HepG2 (cell line): Measurements from ENCODE around the gene GK. TPM values are rescaled to one million over a fixed set of nuclear protein-coding genes. Genes with fewer than 3 reads are reported as not detected.
A peak's percentile ranks its signal among the peaks of the same experiment; 100 is the strongest.

Source experiments
- AGO2 ChIP-seq: fragments of 200-400 bp; formaldehyde crosslinking; optimal IDR thresholded peaks from 2 replicates; pipeline ENCODE3; 2017; ENCODE audit warnings: mild to moderate bottlenecking, low read depth, low read length, moderate library complexity
- BCL3 ChIP-seq: sonication (generic); formaldehyde crosslinking; IDR thresholded peaks from 2 replicates; pipeline ENCODE4 v1.5.1; 2020; ENCODE audit warnings: mild to moderate bottlenecking, missing genetic modification reagents, moderate library complexity
- CREM ChIP-seq, 2 experiments: sonication (generic) in 1 of 2; formaldehyde crosslinking in 1 of 2; IDR thresholded peaks; 2 replicates each; pipeline versions ENCODE4 v1.4.0 to v1.6.1; 2016 to 2020; ENCODE audit warnings: antibody characterized with exemption in 1 of 2, mild to moderate bottlenecking in 1 of 2, missing genetic modification reagents in 1 of 2
- E2F2 ChIP-seq: sonication (generic); formaldehyde crosslinking; IDR thresholded peaks from 2 replicates; pipeline ENCODE4 v1.4.0; 2020; ENCODE audit warnings: missing genetic modification reagents, borderline replicate concordance
- FOSL2 ChIP-seq: sonication (generic); formaldehyde crosslinking; IDR thresholded peaks from 2 replicates; pipeline ENCODE4 v1.4.0; 2020; ENCODE audit warnings: missing genetic modification reagents
- FOXK1 ChIP-seq: sonication (generic); formaldehyde crosslinking; IDR thresholded peaks from 2 replicates; pipeline ENCODE4 v1.4.0; 2020; ENCODE audit warnings: low read depth, missing genetic modification reagents, borderline replicate concordance
- HBP1 ChIP-seq: IDR thresholded peaks from 2 replicates; pipeline ENCODE4 v1.6.1; 2016; ENCODE audit warnings: low read depth, control low read depth
- MBD4 ChIP-seq: IDR thresholded peaks from 2 replicates; pipeline ENCODE4 v1.6.1; 2012; ENCODE audit warnings: low read length, inconsistent platforms, borderline replicate concordance
- NFKBIZ ChIP-seq: IDR thresholded peaks from 2 replicates; pipeline ENCODE4 v1.6.1; 2018; ENCODE audit warnings: missing genetic modification reagents, missing compliant biosample characterization
- NFYC ChIP-seq: IDR thresholded peaks from 2 replicates; pipeline ENCODE4 v1.6.1; 2016; ENCODE audit warnings: missing genetic modification reagents, missing compliant biosample characterization
- PAX8 ChIP-seq: sonication (generic); formaldehyde crosslinking; IDR thresholded peaks from 2 replicates; pipeline ENCODE4 v1.8.0; 2022; ENCODE audit warnings: mild to moderate bottlenecking, missing genetic modification reagents, borderline replicate concordance
- RNF219 ChIP-seq: sonication (generic); formaldehyde crosslinking; IDR thresholded peaks from 2 replicates; pipeline ENCODE4 v1.5.0; 2020; ENCODE audit warnings: mild to moderate bottlenecking, missing genetic modification reagents
- SIX1 ChIP-seq: sonication (generic); formaldehyde crosslinking; IDR thresholded peaks from 2 replicates; pipeline ENCODE4 v1.4.0; 2020; ENCODE audit warnings: missing genetic modification reagents, borderline replicate concordance
- XRCC5 ChIP-seq: fragments of 200-400 bp; formaldehyde crosslinking; optimal IDR thresholded peaks from 2 replicates; pipeline ENCODE3; 2017; ENCODE audit warnings: mild to moderate bottlenecking, low read length
- ZBTB42 ChIP-seq: sonication (generic); formaldehyde crosslinking; IDR thresholded peaks from 2 replicates; pipeline ENCODE4 v1.5.0; 2020; ENCODE audit warnings: mild to moderate bottlenecking, missing genetic modification reagents
- ZNF280D ChIP-seq: sonication (generic); formaldehyde crosslinking; IDR thresholded peaks from 2 replicates; pipeline ENCODE4 v1.5.1; 2020; ENCODE audit warnings: mild to moderate bottlenecking, missing genetic modification reagents
- ZNF335 ChIP-seq: sonication (generic); formaldehyde crosslinking; IDR thresholded peaks from 2 replicates; pipeline ENCODE4 v1.4.0; 2020; ENCODE audit warnings: missing genetic modification reagents
- ZNF430 ChIP-seq: sonication (generic); formaldehyde crosslinking; IDR thresholded peaks from 2 replicates; pipeline ENCODE4 v1.9.0; 2021; ENCODE audit warnings: mild to moderate bottlenecking, missing genetic modification reagents
- ZSCAN22 ChIP-seq: sonication (generic); formaldehyde crosslinking; IDR thresholded peaks from 2 replicates; pipeline ENCODE4 v1.4.0; 2020; ENCODE audit warnings: mild to moderate bottlenecking, missing genetic modification reagents
- polyA plus RNA-seq, 8 experiments: library from polyadenylated mRNA; depleted of rRNA in 3 of 8; stranded (reverse) in 7 of 8; unstranded in 1 of 8; fragments of >200 nt; fragmentation: Illumina TruSeq in 4 of 8; extraction: Trizol in 4 of 8; gene quantifications; 2 replicates each; pipeline versions ENCODE4 v1.2.1 to v1.2.3, GENCODE V29; 2011 to 2016; ENCODE audit warnings: low read depth in 4 of 8, missing spikeins in 1 of 8, mixed read lengths in 1 of 8; ENCODE audit not compliant: insufficient read depth in 1 of 8
- total RNA-seq, 5 experiments: library from RNA; depleted of rRNA; stranded (reverse); fragments of >200 nt; fragmentation: Illumina TruSeq; extraction: Trizol; gene quantifications; 2 replicates each; pipeline ENCODE4 v1.2.3, GENCODE V29; 2016; ENCODE audit warnings: low read depth in 1 of 5

The GK gene
- total and polyA plus RNA-seq, 2 of the 13 experiments (the other 11 are each of a cell fraction or from before 2014, with no cell fraction given): 64.2 to 265 TPM

GRCh38 chrX:30627818-30628652 is 25.2 kb upstream of the GK start (continued):
- TF ChIP-seq RNF219 (CRISPR knock-in tag) (no peak), AGO2 (no peak), ZSCAN22 (CRISPR knock-in tag) (no peak), MBD4 (no peak), FOSL2 (CRISPR knock-in tag) (no peak), E2F2 (0 out of 2 replicates have a peak, but pooled peaks have one; percentile 38), BCL3 (no peak), ZNF335 (CRISPR knock-in tag) (no peak), NFYC (CRISPR knock-in tag) (no peak; the same call in 1 of the 2 replicates), CREM (IDR thresholded peaks at IDR 0.05) (peak; percentile 86), CREM (CRISPR knock-in tag; IDR thresholded peaks at IDR 0.05) (no peak), FOXK1 (CRISPR knock-in tag) (peak; percentile 85; the same call in 1 of the 2 replicates), HBP1 (CRISPR knock-in tag) (no peak), XRCC5 (no peak), PAX8 (CRISPR knock-in tag) (no peak), NFKBIZ (CRISPR knock-in tag) (0 out of 2 replicates have a peak, but pooled peaks have one; percentile 42), ZBTB42 (CRISPR knock-in tag) (no peak), ZNF430 (CRISPR knock-in tag) (no peak), SIX1 (CRISPR knock-in tag) (peak; percentile 60), ZNF280D (CRISPR knock-in tag) (no peak)
